IMR-90 (cell line): ENCODE measurements around the gene UNC5A. TPM values are rescaled to one million over a fixed set of nuclear protein-coding genes. Genes with fewer than 3 reads are reported as not detected.

Experiments
- ATAC-seq: fragments of 200-7000 bp; cut with Tn5 transposase; 2 replicates; pipeline ENCODE4 v1.9.1; 2020; ENCODE audit warnings: low read depth, mild to moderate bottlenecking, moderate library complexity
- BruUV-seq: library from RNA; stranded (reverse); fragments of 400-500 nt; replicated peaks from 2 replicates; lab custom pipeline; 2021; lab: Mats Ljungman, UMichigan
- CTCF ChIA-PET: fragments of 300-600 bp; formaldehyde crosslinking; extraction: SDS; loops from one replicate; lab custom pipeline; 2021; ENCODE audit warnings: antibody characterized with exemption; lab: Yijun Ruan, JAX
- POLR2A ChIA-PET: fragments of 300-600 bp; sonication (Branson Sonifier 250); formaldehyde crosslinking; loops from one replicate; lab custom pipeline; 2022; ENCODE audit warnings: antibody characterized with exemption; ENCODE audit not compliant: unreplicated experiment; lab: Charles Lee
- DNase-seq: peaks from one replicate; pipeline ENCODE4 v3.0.0; 2013
- H2AFZ ChIP-seq: replicated peaks from 2 replicates; pipeline ENCODE3; 2013; ENCODE audit warnings: low read length, mild to moderate bottlenecking; ENCODE audit not compliant: poor library complexity
- H2AK5ac ChIP-seq: 2 replicates; pipeline ENCODE4 v1.6.1; 2013; ENCODE audit warnings: low read depth, low read length, inconsistent platforms
- H2AK9ac ChIP-seq: replicated peaks from 2 replicates; pipeline ENCODE3; 2013; ENCODE audit warnings: mild to moderate bottlenecking, low read depth, low read length, moderate library complexity; ENCODE audit not compliant: poor library complexity
- H2BK120ac ChIP-seq: 2 replicates; pipeline ENCODE4 v1.6.1; 2013; ENCODE audit warnings: low read depth, low read length, inconsistent platforms
- H2BK15ac ChIP-seq: 3 replicates; pipeline ENCODE4 v1.6.1; 2013; ENCODE audit warnings: low read depth, low read length, inconsistent platforms
- H2BK20ac ChIP-seq: 2 replicates; pipeline ENCODE4 v1.6.1; 2013; ENCODE audit warnings: low read depth, mild to moderate bottlenecking, inconsistent platforms, low read length, moderate library complexity
- H2BK5ac ChIP-seq: 2 replicates; pipeline ENCODE4 v1.6.1; 2013; ENCODE audit warnings: mild to moderate bottlenecking, low read depth, low read length, inconsistent platforms; ENCODE audit not compliant: poor library complexity, severe bottlenecking
- H3K14ac ChIP-seq: replicated peaks from 2 replicates; pipeline ENCODE4 v1.6.1; 2013; ENCODE audit warnings: low read depth, low read length, inconsistent platforms
- H3K18ac ChIP-seq: 2 replicates; pipeline ENCODE4 v1.6.1; 2013; ENCODE audit warnings: low read depth, low read length, control low read depth
- H3K23ac ChIP-seq: 2 replicates; pipeline ENCODE4 v1.6.1; 2013; ENCODE audit warnings: low read depth, low read length, inconsistent platforms
- H3K27ac ChIP-seq: 2 replicates; pipeline ENCODE4 v1.5.1; 2013; ENCODE audit warnings: mild to moderate bottlenecking, control low read depth, low read length; ENCODE audit not compliant: insufficient read depth
- H3K27me3 ChIP-seq: 2 replicates; pipeline ENCODE4 v1.6.1; 2013; ENCODE audit warnings: low read length; ENCODE audit not compliant: control insufficient read depth, insufficient read depth
- H3K36me3 ChIP-seq: 2 replicates; pipeline ENCODE4 v1.6.1; 2013; ENCODE audit warnings: low read length, mixed read lengths; ENCODE audit not compliant: control insufficient read depth, insufficient read depth
- H3K4ac ChIP-seq: 2 replicates; pipeline ENCODE4 v1.6.1; 2013; ENCODE audit warnings: low read depth, low read length, inconsistent platforms
- H3K4me1 ChIP-seq: 2 replicates; pipeline ENCODE4 v1.6.1; 2013; ENCODE audit warnings: low read length, mixed read lengths; ENCODE audit not compliant: control insufficient read depth, insufficient read depth
- H3K4me2 ChIP-seq: 2 replicates; pipeline ENCODE4 v1.6.1; 2013; ENCODE audit warnings: low read depth, mild to moderate bottlenecking, control low read depth, low read length, moderate library complexity
- H3K4me3 ChIP-seq: 2 replicates; pipeline ENCODE4 v1.5.1; 2013; ENCODE audit warnings: low read depth, mild to moderate bottlenecking, control low read depth, low read length, moderate library complexity; ENCODE audit not compliant: insufficient read depth
- H3K56ac ChIP-seq: 2 replicates; pipeline ENCODE4 v1.6.1; 2013; ENCODE audit warnings: low read length, inconsistent platforms; ENCODE audit not compliant: insufficient read depth; ENCODE audit errors: extremely low read depth
- H3K79me1 ChIP-seq, 2 experiments: 2 replicates each; pipeline ENCODE4 v1.6.1; 2013; ENCODE audit warnings: low read length in 2 of 2, inconsistent platforms in 1 of 2, low read depth in 1 of 2
- H3K9ac ChIP-seq: 2 replicates; pipeline ENCODE4 v1.6.1; 2013; ENCODE audit warnings: low read depth, low read length, control low read depth
- H3K9me1 ChIP-seq: 2 replicates; pipeline ENCODE4 v1.6.1; 2013; ENCODE audit warnings: low read length, inconsistent platforms; ENCODE audit not compliant: insufficient read depth
- H3K9me3 ChIP-seq: 2 replicates; pipeline ENCODE4 v1.6.1; 2013; ENCODE audit warnings: low read length; ENCODE audit not compliant: control insufficient read depth, insufficient read depth
- H4K20me1 ChIP-seq: 2 replicates; pipeline ENCODE4 v1.6.1; 2013; ENCODE audit warnings: low read length, inconsistent platforms; ENCODE audit not compliant: insufficient read depth
- H4K5ac ChIP-seq: 2 replicates; pipeline ENCODE4 v1.6.1; 2013; ENCODE audit warnings: mild to moderate bottlenecking, low read depth, low read length, control low read depth
- H4K8ac ChIP-seq, 2 experiments: 2 replicates each; pipeline ENCODE4 v1.6.1; 2013; ENCODE audit warnings: low read depth in 2 of 2, low read length in 2 of 2, control low read depth in 1 of 2, inconsistent platforms in 1 of 2
- H4K91ac ChIP-seq: 2 replicates; pipeline ENCODE4 v1.6.1; 2013; ENCODE audit warnings: low read depth, low read length, inconsistent platforms; ENCODE audit not compliant: insufficient read depth
- BHLHE40 ChIP-seq: fragments of 150-350 bp; IDR thresholded peaks from 2 replicates; pipeline ENCODE4 v1.6.1; 2016; ENCODE audit warnings: mild to moderate bottlenecking, low read depth, low read length
- CEBPB ChIP-seq: IDR thresholded peaks from 2 replicates; pipeline ENCODE4 v1.6.1; 2012; ENCODE audit warnings: low read depth, low read length, improper control_type of control experiment
- CHD1 ChIP-seq: IDR thresholded peaks from 2 replicates; pipeline ENCODE4 v1.6.1; 2012; ENCODE audit warnings: low read depth, low read length, improper control_type of control experiment
- CTCF ChIP-seq: conservative IDR thresholded peaks from 2 replicates; pipeline ENCODE4 v1.5.1; 2012; ENCODE audit warnings: mild to moderate bottlenecking, low read depth, low read length, improper control_type of control experiment
- ELK1 ChIP-seq: fragments of 150-350 bp; IDR thresholded peaks from 2 replicates; pipeline ENCODE4 v1.6.1; 2016; ENCODE audit warnings: low read depth, mild to moderate bottlenecking, low read length, moderate library complexity, borderline replicate concordance
- FOS ChIP-seq: fragments of 150-350 bp; IDR thresholded peaks from 2 replicates; pipeline ENCODE4 v1.6.1; 2016; ENCODE audit warnings: low read depth, low read length
- MAFK ChIP-seq: IDR thresholded peaks from 2 replicates; pipeline ENCODE4 v1.6.1; 2012; ENCODE audit warnings: low read depth, low read length, improper control_type of control experiment
- MAZ ChIP-seq: IDR thresholded peaks from 2 replicates; pipeline ENCODE4 v1.6.1; 2012; ENCODE audit warnings: low read depth, mild to moderate bottlenecking, low read length, improper control_type of control experiment, moderate library complexity, borderline replicate concordance
- MXI1 ChIP-seq: IDR thresholded peaks from 2 replicates; pipeline ENCODE4 v1.6.1; 2012; ENCODE audit warnings: low read depth, mild to moderate bottlenecking, low read length, moderate library complexity, borderline replicate concordance
- NFE2L2 ChIP-seq: fragments of 150-350 bp; IDR thresholded peaks from 2 replicates; pipeline ENCODE4 v1.6.1; 2016; ENCODE audit warnings: low read depth, mild to moderate bottlenecking, low read length
- POLR2A ChIP-seq: IDR thresholded peaks from 2 replicates; pipeline ENCODE4 v1.6.1; 2012; ENCODE audit warnings: mild to moderate bottlenecking, low read depth, low read length
- RAD21 ChIP-seq: IDR thresholded peaks from 2 replicates; pipeline ENCODE4 v1.6.1; 2012; ENCODE audit warnings: low read length, improper control_type of control experiment
- RCOR1 ChIP-seq: IDR thresholded peaks from 2 replicates; pipeline ENCODE4 v1.6.1; 2012; ENCODE audit warnings: mild to moderate bottlenecking, low read length, improper control_type of control experiment; ENCODE audit not compliant: insufficient replicate concordance
- RFX5 ChIP-seq: IDR thresholded peaks from 2 replicates; pipeline ENCODE4 v1.8.0; 2012; ENCODE audit warnings: low read depth, mild to moderate bottlenecking, low read length, moderate library complexity
- SMC3 ChIP-seq: fragments of 150-350 bp; IDR thresholded peaks from 2 replicates; pipeline ENCODE4 v1.6.1; 2016; ENCODE audit warnings: low read depth, mild to moderate bottlenecking, antibody characterized with exemption, low read length, moderate library complexity
- USF2 ChIP-seq: fragments of 150-350 bp; IDR thresholded peaks from 2 replicates; pipeline ENCODE4 v1.6.1; 2017; ENCODE audit warnings: mild to moderate bottlenecking, antibody characterized with exemption, low read length, low read depth
- WGBS, 2 experiments: methylation state at CpG; one replicate each; pipeline versions ENCODE4 v1.1.5 to v1.1.7; 2013; ENCODE audit warnings: missing lambda C conversion rate in 2 of 2; ENCODE audit not compliant: insufficient read length in 1 of 2; ENCODE audit errors: extremely low coverage in 2 of 2; 5-methylcytosine and 5-hydroxymethylcytosine counted together
- dilution Hi-C: fragments of 300-500 bp; cut with HindIII; formaldehyde crosslinking; loops from one replicate; pipeline ENCODE4 v1.14.3; 2018; ENCODE audit warnings: low sequenced_read_pairs; ENCODE audit not compliant: unreplicated experiment
- in situ Hi-C: fragments of 300-500 bp; cut with MboI; formaldehyde crosslinking; loops from 3 replicates; pipeline ENCODE4 v1.14.3; 2019; ENCODE audit warnings: low sequenced_read_pairs, inconsistent platforms, mixed read lengths
- intact Hi-C: fragments of 100-400 bp; cut with micrococcal nuclease; formaldehyde crosslinking; loops from 2 replicates; pipeline ENCODE4 v1.10.0; 2022
- polyA plus RNA-seq, 3 experiments: library from polyadenylated mRNA; depleted of rRNA; stranded (reverse); fragments of >200 nt; gene quantifications; 2 replicates each; pipeline ENCODE4 v1.2.3, GENCODE V29; 2012; ENCODE audit warnings: low replicate concordance in 1 of 3
- total RNA-seq: library from RNA; depleted of rRNA; stranded (reverse); fragments of >200 nt; gene quantifications from 2 replicates; pipeline ENCODE4 v1.2.3, GENCODE V29; 2012

The UNC5A gene
- total and polyA plus RNA-seq, 2 of the 4 experiments (the other 2 are of a cell fraction), result not detected

GRCh38 chr5:176831425-176831824, 21.1 kb downstream of the UNC5A start:
- Histone ChIP-seq H3K14ac (no peak overlapping the region), H3K4me1 (no peaks in the 10 kb centered on the region), H3K4ac (no peak overlapping the region), H3K23ac (no peak overlapping the region), H2BK5ac (no peak overlapping the region), H2BK120ac (no peak overlapping the region), H3K56ac (no peak overlapping the region), H4K8ac (no peak overlapping the region), H3K18ac (no peak overlapping the region), H3K36me3 (no peaks in the 10 kb centered on the region), H3K4me2 (no peak overlapping the region), H4K20me1 (no peaks in the 10 kb centered on the region), H3K9ac (no peak overlapping the region), H2AK5ac (no peak overlapping the region), H2BK15ac (no peak overlapping the region), H2AFZ (no peak overlapping the region), H3K9me1 (no peaks in the 10 kb centered on the region), H3K27ac (no peak overlapping the region), H3K4me3 (no peak overlapping the region), H4K91ac (no peak overlapping the region), H3K9me3 (no peaks in the 10 kb centered on the region), H3K27me3 (peaks cover 7% of the 10 kb centered on the region), H4K5ac (no peak overlapping the region), H2AK9ac (no peak overlapping the region), H3K79me1 (no peaks in the 10 kb centered on the region), H2BK20ac (no peak overlapping the region)
- 29% methylated on average over 5 of the region's 8 CpGs; no CpG with 5 or more reads in 1 of the 2 experiments for WGBS, 2 experiments
- BruUV-seq, result no TSS peak
- ChIA-PET CTCF (no interaction called here), POLR2A (no interaction called here)
- TF ChIP-seq BHLHE40 (no peak), POLR2A (no peak), MXI1 (no peak), SMC3 (no peak), RAD21 (no peak), MAZ (no peak), MAFK (no peak), CTCF (no peak), CEBPB (no peak), RCOR1 (no peak), NFE2L2 (no peak), ELK1 (no peak), FOS (no peak), CHD1 (no peak), RFX5 (no peak), USF2 (no peak)
- no peak for ATAC-seq
- in situ Hi-C loops (no loop called here), dilution Hi-C loops (no loop called here), intact Hi-C loops (no loop called here)
- no peak for DNase-seq
